GM21717 (cell line): ENCODE data around the gene NAA35.
"Not testable (repeated sequence)": the region's sequence is repeated elsewhere in the genome, so short reads cannot be mapped to it uniquely, and the experiment has no call there.

Experiments
- ATAC-seq: cut with Tn5 transposase; IDR thresholded peaks from one replicate; pipeline ENCODE4 v1.9.1; 2021; ENCODE audit warnings: mild to moderate bottlenecking, moderate library complexity; ENCODE audit not compliant: unreplicated experiment

NAA35 gene

GRCh38 chr9:85940832-85941621 is at the start of gene NAA35:
Gene NAA35, plus strand, starts transcription at chr9:85941146. Its CDS starts 1,014 bp downstream, at chr9:85942160.
- peak; percentile 90 for ATAC-seq

- ATAC-seq = no peak
These were observed 48.5 kb upstream of the NAA35 start for GRCh38 chr9:85892401-85892800.

GRCh38 chr9:85895685-85896084 is 45.3 kb upstream of the NAA35 start:
- peak; percentile 74 for ATAC-seq

- ATAC-seq = no peak
These were observed 43.1 kb upstream of the NAA35 start for GRCh38 chr9:85897848-85898247.

- ATAC-seq = no peak
These were observed 42.6 kb upstream of the NAA35 start for GRCh38 chr9:85898332-85898731.

- ATAC-seq = no peak
These were observed 41.6 kb upstream of the NAA35 start for GRCh38 chr9:85899388-85899787.

GRCh38 chr9:85900504-85901201 is 40.3 kb upstream of the NAA35 start:
- ATAC-seq = no peak

- no peak for ATAC-seq
These were observed 36.0 kb upstream of the NAA35 start for GRCh38 chr9:85904975-85905374.

- ATAC-seq = no peak
These were observed 35.0 kb upstream of the NAA35 start for GRCh38 chr9:85905957-85906356.

GRCh38 chr9:85909390-85909789 is 31.6 kb upstream of the NAA35 start:
- ATAC-seq = no peak

- no peak for ATAC-seq
These were observed 26.8 kb upstream of the NAA35 start for GRCh38 chr9:85914108-85914507.

- ATAC-seq = no peak
These were observed 23.2 kb upstream of the NAA35 start for GRCh38 chr9:85917756-85918155.

GRCh38 chr9:85925493-85925892 is 15.5 kb upstream of the NAA35 start:
- no peak for ATAC-seq

- ATAC-seq = no peak
These were observed 13.9 kb upstream of the NAA35 start for GRCh38 chr9:85927076-85927475.

GRCh38 chr9:85931495-85931894 is 9.5 kb upstream of the NAA35 start:
- ATAC-seq = no peak

GRCh38 chr9:85935950-85936349 is 5.0 kb upstream of the NAA35 start:
- not testable (repeated sequence) for ATAC-seq

GRCh38 chr9:85940275-85940831 is 593 bp upstream of the NAA35 start:
- no peak for ATAC-seq

GRCh38 chr9:85941622-85941940 is 635 bp downstream of the NAA35 start:
- no peak for ATAC-seq

GRCh38 chr9:85941966-85942912 is 1.3 kb downstream of the NAA35 start:
- ATAC-seq = no peak

- ATAC-seq = no peak
These were observed 2.2 kb downstream of the NAA35 start for GRCh38 chr9:85942913-85943709.
